H1 (cell line): ENCODE measurements around the gene ZNF556. TPM values are rescaled to one million over a fixed set of nuclear protein-coding genes. Genes with fewer than 3 reads are reported as not detected.

ENCODE experiments used
- CTCF ChIA-PET: fragments of 300-600 bp; sonication (Branson Sonifier 250); formaldehyde crosslinking; loops from one replicate; lab custom pipeline; 2021; ENCODE audit not compliant: partially characterized antibody; lab: Charles Lee
- POLR2A ChIA-PET: fragments of 300-600 bp; sonication (Branson Sonifier 250); formaldehyde crosslinking; loops from one replicate; lab custom pipeline; 2021; ENCODE audit warnings: inconsistent platforms; ENCODE audit not compliant: partially characterized antibody; lab: Charles Lee
- DNase-seq, 2 experiments: peaks; one replicate each; pipeline versions ENCODE4 v3.0.0 to v3.0.0-alpha.2; 2010 to 2022; ENCODE audit warnings: low spot score in 2 of 2, low read depth in 1 of 2, mixed read lengths in 1 of 2
- FAIRE-seq: peaks from 2 replicates; lab custom pipeline; 2011; peaks lifted over from hg19 to GRCh38; lab: Jason Lieb, UNC
- H2AFZ ChIP-seq: 2 replicates; pipeline ENCODE4 v1.8.1; 2012; ENCODE audit warnings: low read length, inconsistent platforms
- H2AK5ac ChIP-seq: 2 replicates; pipeline ENCODE4 v1.6.1; 2013; ENCODE audit warnings: low read depth, low read length
- H2BK120ac ChIP-seq: replicated peaks from 2 replicates; pipeline ENCODE3; 2013; ENCODE audit warnings: low read depth, low read length, inconsistent platforms
- H2BK12ac ChIP-seq: 2 replicates; pipeline ENCODE4 v1.6.1; 2013; ENCODE audit warnings: low read depth, low read length
- H2BK15ac ChIP-seq: 2 replicates; pipeline ENCODE4 v1.6.1; 2013; ENCODE audit warnings: low read length
- H2BK20ac ChIP-seq: 2 replicates; pipeline ENCODE4 v1.6.1; 2013; ENCODE audit warnings: low read length
- H2BK5ac ChIP-seq: 2 replicates; pipeline ENCODE4 v1.6.1; 2013; ENCODE audit warnings: low read depth, low read length
- H3K14ac ChIP-seq: 2 replicates; pipeline ENCODE4 v1.6.1; 2013; ENCODE audit warnings: inconsistent platforms; ENCODE audit not compliant: insufficient read length
- H3K18ac ChIP-seq: 2 replicates; pipeline ENCODE4 v1.6.1; 2013; ENCODE audit warnings: low read length; ENCODE audit errors: extremely low read depth
- H3K23ac ChIP-seq: 2 replicates; pipeline ENCODE4 v1.6.1; 2013; ENCODE audit warnings: inconsistent platforms; ENCODE audit not compliant: insufficient read length
- H3K23me2 ChIP-seq: 2 replicates; pipeline ENCODE4 v1.6.1; 2013; ENCODE audit warnings: low read depth, low read length
- H3K27ac ChIP-seq: 2 replicates; pipeline ENCODE4 v1.6.1; 2011; ENCODE audit warnings: low read depth, low read length, inconsistent platforms
- H3K27me3 ChIP-seq, 4 experiments: replicated peaks in 1 of 4; 1 replicate in 1 of 4; 2 replicates in 3 of 4; pipeline versions ENCODE4 v1.6.1 to v1.8.1; 2011 to 2013; ENCODE audit warnings: low read length in 3 of 4, mild to moderate bottlenecking in 3 of 4, inconsistent platforms in 2 of 4, mixed read lengths in 2 of 4, moderate library complexity in 1 of 4; ENCODE audit not compliant: control insufficient read depth in 3 of 4, insufficient read depth in 3 of 4; ENCODE audit errors: extremely low read depth in 1 of 4
- H3K36me3 ChIP-seq, 4 experiments: 2 replicates each; pipeline versions ENCODE4 v1.6.1 to v1.8.1; 2011 to 2013; ENCODE audit warnings: mild to moderate bottlenecking in 4 of 4, low read length in 3 of 4, moderate library complexity in 2 of 4, control low read depth in 1 of 4, inconsistent platforms in 1 of 4; ENCODE audit not compliant: insufficient read depth in 4 of 4, control insufficient read depth in 2 of 4
- H3K4ac ChIP-seq: replicated peaks from 2 replicates; pipeline ENCODE3; 2013; ENCODE audit warnings: low read length, low read depth, mixed read lengths, inconsistent platforms; ENCODE audit not compliant: insufficient read length
- H3K4me1 ChIP-seq, 4 experiments: replicated peaks in 1 of 4; 1 replicate in 1 of 4; 2 replicates in 3 of 4; pipeline versions ENCODE4 v1.6.1 to v1.8.1; 2011 to 2013; ENCODE audit warnings: low read length in 3 of 4, inconsistent platforms in 2 of 4, mixed read lengths in 1 of 4; ENCODE audit not compliant: insufficient read depth in 4 of 4, control insufficient read depth in 3 of 4
- H3K4me2 ChIP-seq, 2 experiments: 2 replicates each; pipeline versions ENCODE4 v1.6.1 to v1.8.1; 2011 to 2013; ENCODE audit warnings: low read depth in 2 of 2, low read length in 2 of 2, control low read depth in 1 of 2, inconsistent platforms in 1 of 2, mild to moderate bottlenecking in 1 of 2; ENCODE audit not compliant: insufficient read depth in 1 of 2
- H3K4me3 ChIP-seq, 4 experiments: fragments of 200-600, 300-600 bp in 1 of 4; sonication (generic), shearing (Covaris generic), sonication (Bioruptor Twin) in 1 of 4; 2 replicates each; pipeline versions ENCODE4 v1.5.1 to v1.8.1; 2011 to 2016; ENCODE audit warnings: low read length in 4 of 4, low read depth in 3 of 4, control low read depth in 2 of 4, inconsistent platforms in 2 of 4, mild to moderate bottlenecking in 2 of 4, mixed read lengths in 1 of 4, moderate library complexity in 1 of 4; ENCODE audit not compliant: insufficient read depth in 2 of 4; ENCODE audit errors: extremely low read depth in 1 of 4
- H3K56ac ChIP-seq: replicated peaks from 2 replicates; pipeline ENCODE3; 2013; ENCODE audit warnings: low read depth, mild to moderate bottlenecking, mixed read lengths, low read length, inconsistent platforms; ENCODE audit not compliant: insufficient read length
- H3K79me1 ChIP-seq: 2 replicates; pipeline ENCODE4 v1.6.1; 2013; ENCODE audit warnings: low read depth, low read length, control low read depth
- H3K79me2 ChIP-seq, 2 experiments: 2 replicates each; pipeline versions ENCODE4 v1.6.1 to v1.8.1; 2012 to 2013; ENCODE audit warnings: low read length in 2 of 2, mild to moderate bottlenecking in 2 of 2, inconsistent platforms in 1 of 2; ENCODE audit not compliant: insufficient read depth in 2 of 2, control insufficient read depth in 1 of 2
- H3K9ac ChIP-seq, 4 experiments: replicated peaks in 1 of 4; 1 replicate in 1 of 4; 2 replicates in 3 of 4; pipeline versions ENCODE4 v1.6.1 to v1.8.1; 2011 to 2013; ENCODE audit warnings: low read depth in 3 of 4, low read length in 3 of 4, control low read depth in 2 of 4, mild to moderate bottlenecking in 2 of 4, moderate library complexity in 2 of 4, inconsistent platforms in 1 of 4; ENCODE audit errors: extremely low read depth in 1 of 4
- H3K9me3 ChIP-seq, 2 experiments: 2 replicates each; pipeline versions ENCODE4 v1.6.1 to v1.8.1; 2012 to 2013; ENCODE audit warnings: mild to moderate bottlenecking in 2 of 2, moderate library complexity in 2 of 2, control low read depth in 1 of 2, inconsistent platforms in 1 of 2, low read depth in 1 of 2, low read length in 1 of 2, mixed read lengths in 1 of 2; ENCODE audit not compliant: insufficient read depth in 2 of 2
- H4K20me1 ChIP-seq, 2 experiments: replicated peaks in 1 of 2; 2 replicates each; pipeline versions ENCODE3 to v1.8.1; 2011 to 2013; ENCODE audit warnings: inconsistent platforms in 2 of 2, low read length in 2 of 2, mild to moderate bottlenecking in 1 of 2; ENCODE audit not compliant: insufficient read depth in 2 of 2, control insufficient read depth in 1 of 2
- H4K5ac ChIP-seq: 2 replicates; pipeline ENCODE4 v1.6.1; 2013; ENCODE audit warnings: low read length, low read depth, mixed read lengths, inconsistent platforms; ENCODE audit not compliant: insufficient read length
- H4K8ac ChIP-seq: 2 replicates; pipeline ENCODE4 v1.8.0; 2013; ENCODE audit warnings: mild to moderate bottlenecking, moderate library complexity, low read length, inconsistent platforms; ENCODE audit not compliant: insufficient read depth; ENCODE audit errors: extremely low read depth
- H4K91ac ChIP-seq: replicated peaks from 2 replicates; pipeline ENCODE3; 2013; ENCODE audit warnings: low read length, mixed read lengths, inconsistent platforms; ENCODE audit not compliant: insufficient read length
- BACH1 ChIP-seq: IDR thresholded peaks from 2 replicates; pipeline ENCODE4 v1.6.1; 2012; ENCODE audit warnings: low read length, improper control_type of control experiment
- WGBS, 2 experiments: shearing (Covaris generic) in 1 of 2; methylation state at CpG; one replicate each; pipeline versions ENCODE4 v1.1.6 to v1.1.7; 2013 to 2015; ENCODE audit warnings: low lambda C conversion rate in 2 of 2, mixed read lengths in 2 of 2, inconsistent platforms in 1 of 2, low coverage in 1 of 2, missing lambda C conversion rate in 1 of 2; ENCODE audit not compliant: insufficient replicate concordance in 2 of 2, insufficient coverage in 1 of 2, insufficient read length in 1 of 2; ENCODE audit errors: extremely low coverage in 1 of 2, missing lambda C conversion rate in 1 of 2; 5-methylcytosine and 5-hydroxymethylcytosine counted together
- polyA plus RNA-seq, 7 experiments: library from polyadenylated mRNA; depleted of rRNA in 3 of 7; stranded (reverse) in 5 of 7; unstranded in 2 of 7; fragments of >200 nt in 5 of 7; fragments of 200-250 nt in 2 of 7; gene quantifications; 1 replicate in 5 of 7; 2 replicates in 1 of 7; 4 replicates in 1 of 7; pipeline versions ENCODE4 v1.2.1 to v1.2.3, GENCODE V29; 2011 to 2013; ENCODE audit warnings: missing spikeins in 2 of 7, mixed read lengths in 2 of 7
- total RNA-seq: library from RNA; stranded (reverse); fragmentation: NEBNext Ultra II Directional; extraction: Animal tissue kit (Norgen Biotek cat#: 25700); gene quantifications from 2 replicates; pipeline ENCODE4 v1.2.1, GENCODE V29; 2021

ZNF556 gene
- total and polyA plus RNA-seq, 2 of the 8 experiments (the other 6 are each of a cell fraction or from before 2014, with no cell fraction given), result not detected

DNA sequence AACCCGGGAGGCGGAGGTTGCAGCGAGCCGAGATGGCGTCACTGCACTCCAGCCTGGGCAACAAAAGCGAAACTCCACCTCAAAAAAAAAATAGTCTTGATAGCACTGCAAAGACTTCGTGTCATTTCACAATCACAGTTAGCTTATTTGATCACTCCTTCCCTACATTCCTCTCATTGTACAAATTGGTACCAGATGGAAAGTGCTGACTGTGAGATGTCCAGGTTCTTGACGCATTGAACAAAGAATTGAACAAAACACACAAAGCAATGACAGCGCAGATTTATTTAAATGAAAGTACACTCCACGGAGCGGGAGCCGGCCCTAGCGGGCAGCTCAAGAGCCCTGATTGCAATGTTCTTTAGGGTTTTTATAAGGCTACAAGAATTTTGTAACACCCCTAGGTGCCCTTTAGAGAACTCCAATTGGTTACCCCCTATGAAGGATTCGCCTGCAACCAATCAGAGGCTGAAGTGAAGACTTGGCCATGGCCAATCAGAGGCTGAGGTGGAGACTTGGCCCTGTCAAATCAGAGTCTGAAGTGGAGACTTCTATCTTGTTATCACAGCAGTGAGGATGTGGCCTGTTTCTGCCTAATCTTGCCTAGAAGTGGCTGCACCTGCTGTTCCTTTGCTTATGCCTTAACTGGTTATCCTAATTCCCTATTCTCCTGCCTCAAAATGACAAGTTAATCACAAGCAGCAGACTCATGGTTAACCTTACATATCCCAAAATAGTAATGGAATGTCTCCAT, 16.7 kb downstream of the ZNF556 start:
- H4K5ac ChIP-seq, result no peak overlapping the region
- no peak overlapping the region for H2BK120ac ChIP-seq
- no peak overlapping the region for H4K91ac ChIP-seq
- ChIA-PET CTCF (interaction anchor here (0.9 to 1.6 kb wide), 3 partner anchors 12 to 62 kb away, joined by 3 to 4 read pairs (median 3); no protein-coding TSS in a partner anchor), POLR2A (no interaction called here)
- H2BK15ac ChIP-seq, result no peak overlapping the region
- no peaks in the 10 kb centered on the region for H3K4me1 ChIP-seq
- no peak overlapping the region for H2BK12ac ChIP-seq
- 91% methylated on average over 14 of the region's 14 CpGs; no CpG with 5 or more reads in 1 of the 2 experiments for WGBS, 2 experiments
- no peaks in the 10 kb centered on the region for H3K79me2 ChIP-seq
- H3K14ac ChIP-seq, result no peak overlapping the region
- no peak overlapping the region for H4K8ac ChIP-seq
- no peak overlapping the region for H3K4me3 ChIP-seq
- H2AFZ ChIP-seq, result no peak overlapping the region
- no peak overlapping the region for H2BK5ac ChIP-seq
- H3K9me3 ChIP-seq, result peaks cover 14 to 47% of the 10 kb centered on the region in 2 experiments; a peak in 3 of 4 replicates
- no peak overlapping the region for H3K18ac ChIP-seq
- H3K79me1 ChIP-seq, result no peaks in the 10 kb centered on the region
- H3K4ac ChIP-seq, result no peak overlapping the region
- no peak overlapping the region for H3K56ac ChIP-seq
- no peak overlapping the region for H3K23ac ChIP-seq
- no peak overlapping the region for H3K9ac ChIP-seq
- FAIRE-seq, result no peak
- no peak for DNase-seq
- H3K36me3 ChIP-seq, result no peaks in the 10 kb centered on the region; a peak in 1 of 8 replicates
- no peak overlapping the region for H2BK20ac ChIP-seq
- H3K23me2 ChIP-seq, result no peaks in the 10 kb centered on the region
- H3K4me2 ChIP-seq, result no peak overlapping the region
- no peaks in the 10 kb centered on the region for H3K27me3 ChIP-seq
- no peak overlapping the region for H2AK5ac ChIP-seq
- H4K20me1 ChIP-seq, result no peaks in the 10 kb centered on the region
- no peak overlapping the region for H3K27ac ChIP-seq
- TF ChIP-seq BACH1, result no peak
